ENCODE data around the gene PACS2.

PACS2 gene

GRCh38 chr14:105375635-105376057, 61.1 kb downstream of the PACS2 start:
- DNase-seq = no peak

DNA sequence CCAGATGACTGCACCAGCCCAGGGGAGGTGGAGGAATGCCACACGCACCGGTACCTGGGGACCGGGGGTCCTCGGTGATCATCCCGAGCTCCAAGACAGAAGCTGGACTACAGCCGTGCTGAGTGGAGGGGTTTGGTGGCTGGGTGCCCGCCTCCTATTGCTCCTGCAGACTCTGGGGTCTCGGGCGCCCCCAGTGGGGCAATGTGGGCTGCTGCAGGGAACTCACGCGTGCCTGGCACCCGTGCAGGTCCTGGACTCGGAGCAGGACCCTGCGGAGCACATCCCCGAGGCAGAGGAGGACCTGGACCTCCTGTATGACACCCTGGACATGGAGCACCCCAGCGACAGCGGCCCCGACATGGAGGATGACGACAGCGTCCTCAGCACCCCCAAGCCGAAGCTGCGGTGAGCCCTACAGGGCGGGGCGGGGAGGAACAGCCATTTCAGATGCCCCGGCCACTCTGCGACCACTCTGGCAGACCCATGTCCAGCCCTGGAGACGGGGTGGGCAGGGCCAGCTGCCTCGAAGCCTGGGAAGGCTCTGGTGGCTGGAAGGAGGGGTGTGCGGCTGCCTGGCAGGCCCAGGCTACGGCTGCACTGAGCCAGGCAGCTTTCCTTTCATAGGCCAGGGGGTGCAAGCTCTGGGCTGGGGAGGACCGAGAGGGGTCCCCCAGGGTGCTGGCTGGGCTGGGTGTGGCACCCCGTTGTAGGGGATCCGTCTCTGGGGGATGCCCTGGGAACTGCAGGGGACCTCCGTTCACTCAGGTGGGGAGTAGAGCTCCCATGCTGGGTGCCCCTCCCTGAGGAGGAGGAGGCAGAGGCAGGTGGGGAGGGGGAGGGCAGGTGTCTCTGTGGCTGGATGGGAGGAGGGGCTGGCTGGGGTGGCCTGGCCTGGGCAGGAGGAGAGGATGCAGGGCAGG, 62.2 kb downstream of the PACS2 start:
- no peak for DNase-seq

GRCh38 chr14:105377555-105378182, 63.1 kb downstream of the PACS2 start:
- no peak for DNase-seq

- no peak for DNase-seq
These were observed 63.7 kb downstream of the PACS2 start for GRCh38 chr14:105378199-105378598.

DNA sequence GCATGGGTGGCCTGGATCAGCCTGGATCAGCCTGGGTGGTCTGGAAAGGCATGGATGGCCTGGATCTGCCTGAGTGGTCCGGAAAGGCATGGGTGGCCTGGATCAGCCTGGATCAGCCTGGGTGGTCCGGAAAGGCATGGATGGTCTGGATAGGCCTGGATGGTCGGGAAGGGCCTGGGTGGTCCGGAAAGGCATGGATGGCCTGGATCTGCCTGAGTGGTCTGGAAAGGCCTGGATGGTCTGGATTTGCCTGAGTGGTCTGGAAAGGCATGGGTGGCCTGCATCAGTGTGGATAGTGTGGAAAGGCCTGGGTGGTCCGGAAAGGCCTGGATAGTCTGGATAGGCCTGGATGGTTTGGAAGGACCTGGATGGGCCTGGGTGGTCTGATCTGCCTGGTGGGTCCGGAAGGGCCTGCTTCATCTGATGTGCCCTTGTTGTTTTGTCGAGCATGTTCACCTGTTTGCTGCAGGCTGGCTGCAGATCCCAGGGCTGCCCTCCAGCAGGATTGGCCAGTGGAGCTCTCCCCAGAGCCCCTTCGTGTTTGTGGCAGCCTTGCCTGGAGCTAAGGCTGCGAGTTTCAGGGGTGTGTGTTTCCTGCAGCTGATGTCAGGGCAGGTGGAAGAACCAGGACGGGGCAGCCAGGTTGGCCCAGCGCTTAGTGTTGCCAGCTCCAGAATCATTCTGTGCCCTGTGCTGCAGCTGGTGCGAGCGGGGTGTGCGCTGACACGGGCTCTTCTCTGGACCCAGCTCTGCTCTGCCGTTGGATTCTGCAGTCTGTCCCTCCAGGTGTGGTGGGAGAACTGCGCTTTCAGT, 64.5 kb downstream of the PACS2 start:
- no peak for DNase-seq

- DNase-seq = no peak
These were observed 65.4 kb downstream of the PACS2 start for GRCh38 chr14:105379946-105380345.

DNA sequence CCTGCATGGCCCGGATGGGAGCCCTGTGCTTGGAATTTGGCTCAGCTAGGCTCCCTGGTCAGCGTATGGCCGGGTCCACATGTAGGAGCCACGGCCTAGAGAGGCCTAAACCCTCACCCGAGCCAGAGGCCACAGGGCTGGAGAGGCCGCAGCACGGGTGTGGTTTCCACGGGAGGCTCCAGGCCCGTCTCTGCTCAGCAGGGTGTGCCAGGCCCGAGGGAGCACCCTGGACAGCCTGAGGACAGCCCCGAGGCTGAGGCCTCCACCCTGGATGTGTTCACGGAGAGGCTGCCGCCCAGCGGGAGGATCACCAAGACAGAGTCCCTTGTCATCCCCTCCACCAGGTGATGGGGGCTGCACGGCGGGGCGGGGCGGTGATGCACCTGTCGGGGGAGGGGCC, 66.2 kb downstream of the PACS2 start:
- no peak for DNase-seq

DNA sequence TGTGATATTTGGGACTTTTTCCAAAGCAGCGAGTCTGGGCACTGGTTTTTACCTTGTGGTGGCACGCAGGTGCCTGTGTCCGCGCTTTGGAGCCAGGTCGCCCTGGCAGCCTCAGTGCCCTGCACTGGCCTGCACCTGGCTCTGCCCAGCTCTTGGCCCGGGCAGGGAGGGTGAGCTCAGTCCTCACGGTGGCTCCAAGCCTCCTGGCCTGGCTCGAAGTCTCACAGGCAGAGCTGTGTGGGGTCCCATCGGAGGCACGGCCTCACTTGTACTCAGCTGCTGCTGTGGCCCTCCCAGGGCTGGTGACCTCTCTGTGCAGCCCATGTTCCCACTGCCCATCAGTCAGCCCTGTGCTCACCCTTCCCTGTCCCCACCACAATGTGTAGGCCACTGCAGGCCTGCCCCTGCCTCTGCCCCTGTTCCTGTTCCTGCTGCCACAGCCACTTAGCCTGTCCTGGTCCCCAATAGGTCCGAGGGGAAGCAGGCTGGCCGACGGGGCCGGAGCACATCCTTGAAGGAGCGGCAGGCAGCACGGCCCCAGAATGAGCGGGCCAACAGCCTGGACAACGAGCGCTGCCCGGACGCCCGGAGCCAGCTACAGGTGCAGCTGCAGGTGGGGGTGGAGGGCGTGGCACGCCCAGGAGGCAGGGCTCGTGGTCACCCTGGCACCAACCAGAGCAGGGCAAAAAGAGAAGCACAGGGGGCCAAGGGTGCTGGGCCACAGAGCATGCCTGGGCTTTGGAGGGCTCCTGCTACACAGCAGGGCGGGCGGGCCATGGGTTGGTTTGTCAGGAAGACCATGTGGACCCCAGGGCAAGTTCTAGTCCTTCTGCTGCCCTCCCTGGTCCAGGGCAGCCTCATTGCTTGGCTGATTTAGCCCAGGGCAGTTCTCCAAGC, 67.1 kb downstream of the PACS2 start:
- no peak for DNase-seq

- no peak for DNase-seq
These were observed 68.0 kb downstream of the PACS2 start for GRCh38 chr14:105382343-105383082.

GRCh38 chr14:105383083-105383730, 68.7 kb downstream of the PACS2 start:
- DNase-seq = no peak

GRCh38 chr14:105384041-105384557, 69.6 kb downstream of the PACS2 start:
- DNase-seq = no peak

DNA sequence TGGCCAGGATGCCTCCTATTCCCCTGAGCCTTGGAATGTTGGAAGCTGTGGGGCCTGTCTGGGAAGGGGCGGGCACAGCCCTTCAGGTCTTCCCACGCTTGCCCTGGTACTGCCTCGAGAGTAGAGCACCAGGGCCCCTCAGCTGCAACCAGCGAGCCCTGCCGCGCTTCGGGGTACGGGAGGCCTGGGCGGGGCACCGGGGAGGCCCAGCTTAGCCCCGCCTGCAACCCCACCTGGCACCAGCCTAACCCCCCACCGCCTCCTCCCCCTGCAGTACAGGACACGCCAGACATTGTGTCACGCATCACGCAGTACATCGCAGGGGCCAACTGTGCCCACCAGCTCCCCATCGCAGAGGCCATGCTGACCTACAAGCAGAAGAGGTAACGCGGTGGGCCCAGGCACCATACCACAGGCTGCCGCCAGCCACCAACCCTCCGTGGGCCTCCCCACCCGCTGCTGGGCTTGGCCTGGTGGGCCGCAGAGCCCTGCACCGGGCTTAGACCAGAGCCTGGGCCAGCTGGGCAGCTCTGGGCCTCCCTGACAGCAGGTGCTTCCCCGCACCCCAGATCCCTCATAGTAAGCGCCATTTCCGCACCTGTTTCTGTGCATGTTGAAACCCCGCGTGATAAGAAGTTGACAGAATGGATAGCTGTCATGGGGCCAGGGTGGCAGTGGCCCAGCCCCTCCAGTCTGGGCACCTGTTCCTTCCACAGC, 70.2 kb downstream of the PACS2 start:
- no peak for DNase-seq

- DNase-seq = no peak
These were observed 70.7 kb downstream of the PACS2 start for GRCh38 chr14:105385322-105385637.

- DNase-seq = no peak
These were observed 71.3 kb downstream of the PACS2 start for GRCh38 chr14:105385698-105386365.

DNA sequence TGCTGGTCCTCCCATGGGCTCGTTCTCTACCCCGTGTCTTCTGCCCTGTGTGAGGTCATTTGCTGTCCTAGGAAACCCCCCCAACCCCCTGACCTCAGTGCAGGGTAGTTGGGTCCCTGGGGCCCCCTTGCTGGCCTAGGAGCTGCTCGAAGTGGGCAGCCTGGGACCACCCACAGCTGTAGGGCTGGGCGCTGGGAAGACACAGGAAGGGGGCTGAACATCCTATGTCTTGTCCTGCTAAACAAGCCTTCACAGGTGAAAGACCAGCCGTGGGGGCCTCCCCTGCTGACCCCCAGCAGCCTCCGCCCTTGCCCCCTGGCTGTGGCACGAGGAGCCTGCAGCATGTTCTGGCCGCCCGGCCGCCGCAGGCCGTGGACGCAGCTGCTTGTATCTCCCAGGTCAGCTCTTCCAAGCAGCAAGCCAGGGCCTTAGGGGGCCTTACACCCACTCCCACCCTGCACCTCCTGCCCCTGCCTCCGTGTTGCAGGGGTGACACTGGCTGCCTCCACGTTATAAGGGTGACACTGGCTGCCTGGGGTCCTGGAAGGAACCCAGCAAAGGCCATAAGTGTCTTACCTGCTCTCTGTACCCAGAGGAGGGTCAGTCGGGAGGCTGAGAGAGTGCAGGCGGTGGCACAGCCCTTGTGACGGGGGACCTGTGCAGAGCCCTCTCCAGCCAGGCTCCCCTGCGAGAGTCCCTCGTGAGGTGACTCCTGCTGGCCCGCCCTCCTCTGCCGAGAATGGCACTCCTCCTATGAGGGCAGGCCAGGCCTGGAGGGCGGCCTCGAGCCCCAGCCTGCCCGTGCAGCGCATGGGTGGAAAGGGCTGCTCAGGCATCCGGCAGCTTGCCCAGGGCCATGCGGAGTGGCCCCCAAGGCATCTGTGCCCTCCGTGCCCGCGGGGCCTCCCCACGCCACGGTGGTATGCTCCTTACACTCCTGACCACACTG, 72.3 kb downstream of the PACS2 start:
- DNase-seq = no peak

- DNase-seq = no peak
These were observed 73.0 kb downstream of the PACS2 start for GRCh38 chr14:105387530-105387922.

DNA sequence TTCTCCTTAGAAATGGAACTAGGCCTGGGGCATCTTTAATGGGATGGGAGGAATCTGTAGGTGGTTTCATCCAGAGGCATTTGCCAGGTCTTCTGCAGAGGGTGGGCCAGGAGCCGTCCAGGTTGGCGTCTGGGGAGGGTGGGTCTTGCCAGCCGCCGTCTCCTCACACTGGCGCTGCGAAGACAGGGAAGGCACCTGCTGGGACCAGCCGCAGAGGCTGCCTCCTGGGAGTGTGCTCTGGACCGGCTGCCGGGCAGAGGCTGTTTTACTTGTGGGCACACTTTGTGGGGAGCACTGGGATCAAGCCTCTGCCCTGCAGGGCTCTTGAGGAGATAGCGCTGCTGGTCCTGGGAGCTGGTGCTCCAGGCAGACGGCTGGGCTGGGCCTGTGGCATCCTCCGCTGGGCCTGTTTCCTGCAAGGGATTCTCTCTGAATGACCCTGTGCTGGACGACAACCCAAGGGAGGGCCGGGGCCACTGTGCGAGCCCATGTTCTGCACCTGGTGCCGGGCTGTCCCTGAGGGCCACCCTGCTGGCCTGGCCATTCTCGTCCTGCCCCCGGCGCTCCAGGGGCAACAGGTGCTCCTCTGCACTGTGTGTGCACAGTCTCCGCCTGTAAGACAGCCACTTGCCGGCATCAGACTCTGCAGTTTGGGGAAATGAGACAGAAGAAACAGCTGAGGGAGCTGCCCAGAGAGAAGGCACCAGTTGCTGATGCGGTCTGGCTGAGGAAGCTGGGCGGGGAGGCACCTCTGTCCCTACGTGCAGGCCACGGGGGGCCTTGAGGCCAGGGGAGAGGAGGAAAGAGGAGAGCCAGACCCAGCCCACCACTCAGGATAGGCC, 73.8 kb downstream of the PACS2 start:
- DNase-seq = no peak

GRCh38 chr14:105388976-105389375, 74.4 kb downstream of the PACS2 start:
- no peak for DNase-seq
